ENCODE results near the gene PPP3CA. TPM values are rescaled to one million over a fixed set of nuclear protein-coding genes. Genes with fewer than 3 reads are reported as not detected.

PPP3CA gene
- total RNA-seq, 2 experiments from 2014 or later = 12.9 to 13.8 TPM

DNA sequence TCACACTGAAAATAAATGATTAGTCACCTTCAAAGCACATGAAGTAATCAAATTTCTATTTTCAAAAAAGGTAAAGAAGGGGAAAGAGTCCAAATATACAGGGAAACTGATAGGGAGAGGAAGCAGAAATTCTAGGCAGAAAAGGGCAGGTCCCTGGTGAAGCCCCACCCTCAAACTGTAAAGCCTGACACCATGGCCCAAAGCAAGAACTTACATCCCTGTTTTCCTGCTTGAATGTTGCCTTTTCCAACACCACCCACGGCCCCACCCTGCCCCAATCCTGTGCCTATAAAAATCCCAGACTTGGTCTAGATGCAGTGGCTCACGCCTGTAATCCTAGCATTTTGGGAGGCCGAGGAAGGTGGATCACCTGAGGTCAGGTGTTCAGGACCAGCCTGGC lies 361.8 kb downstream of the PPP3CA start:
- Histone ChIP-seq H3K27ac (ENCODE audit: low read depth in 1 of 2, low read length in 2 of 2) (no peak overlapping the region), H3K4me1 (ENCODE audit: insufficient read depth, low read length) (no peaks in the 10 kb centered on the region), H3K27me3 (ENCODE audit: control insufficient read depth in 1 of 2, insufficient read depth in 2 of 2, low read length in 2 of 2) (no peaks in the 10 kb centered on the region), H3K9me3 (ENCODE audit: control insufficient read depth in 1 of 2, insufficient read depth in 1 of 2, low read length in 2 of 2) (no peaks in the 10 kb centered on the region), H3K36me3 (ENCODE audit: insufficient read depth, low read length) (no peaks in the 10 kb centered on the region), H3K4me3 (ENCODE audit: low read length) (no peak overlapping the region)
- no peaks in the 10 kb centered on the region for H3K36me3 Mint-ChIP-seq (ENCODE audit: low read depth)
- TF ChIP-seq, protein P1, sequence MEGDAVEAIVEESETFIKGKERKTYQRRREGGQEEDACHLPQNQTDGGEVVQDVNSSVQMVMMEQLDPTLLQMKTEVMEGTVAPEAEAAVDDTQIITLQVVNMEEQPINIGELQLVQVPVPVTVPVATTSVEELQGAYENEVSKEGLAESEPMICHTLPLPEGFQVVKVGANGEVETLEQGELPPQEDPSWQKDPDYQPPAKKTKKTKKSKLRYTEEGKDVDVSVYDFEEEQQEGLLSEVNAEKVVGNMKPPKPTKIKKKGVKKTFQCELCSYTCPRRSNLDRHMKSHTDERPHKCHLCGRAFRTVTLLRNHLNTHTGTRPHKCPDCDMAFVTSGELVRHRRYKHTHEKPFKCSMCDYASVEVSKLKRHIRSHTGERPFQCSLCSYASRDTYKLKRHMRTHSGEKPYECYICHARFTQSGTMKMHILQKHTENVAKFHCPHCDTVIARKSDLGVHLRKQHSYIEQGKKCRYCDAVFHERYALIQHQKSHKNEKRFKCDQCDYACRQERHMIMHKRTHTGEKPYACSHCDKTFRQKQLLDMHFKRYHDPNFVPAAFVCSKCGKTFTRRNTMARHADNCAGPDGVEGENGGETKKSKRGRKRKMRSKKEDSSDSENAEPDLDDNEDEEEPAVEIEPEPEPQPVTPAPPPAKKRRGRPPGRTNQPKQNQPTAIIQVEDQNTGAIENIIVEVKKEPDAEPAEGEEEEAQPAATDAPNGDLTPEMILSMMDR (IDR thresholded peaks at IDR 0.05) = no peak
- ChIA-PET CTCF (no interaction called here), POLR2A (no interaction called here)
- ATAC-seq (ENCODE audit: poor library complexity) (no peak), DNase-seq (no peak)
- no peak overlapping the region for H3K27ac Mint-ChIP-seq
- no peaks in the 10 kb centered on the region for H3K4me1 Mint-ChIP-seq (ENCODE audit: low read depth)
- H3K4me3 Mint-ChIP-seq = no peak overlapping the region
- H3K27me3 Mint-ChIP-seq = no peaks in the 10 kb centered on the region
- intact Hi-C loops (cut with DNase I, micrococcal nuclease) = no loop called here
- H3K9me3 Mint-ChIP-seq = no peaks in the 10 kb centered on the region

DNA sequence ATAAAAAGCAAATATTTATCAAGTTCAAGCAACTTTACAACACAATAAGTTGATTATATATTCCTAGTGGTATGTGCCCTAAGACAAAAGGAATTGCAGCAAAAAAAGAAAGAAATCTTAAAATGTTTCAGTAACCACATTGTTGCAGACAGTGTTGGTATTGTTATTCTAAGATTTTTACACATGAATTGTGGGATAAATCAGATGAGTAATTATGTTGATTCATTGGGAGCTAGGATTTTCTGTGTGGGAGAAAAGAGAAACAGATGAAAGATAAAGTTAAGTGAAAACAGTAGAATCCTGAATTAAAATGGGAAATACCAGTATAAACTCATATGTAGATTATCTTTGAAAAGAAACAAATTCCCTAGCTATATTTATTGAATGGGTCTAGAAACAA lies 362.4 kb downstream of the PPP3CA start:
- no peaks in the 10 kb centered on the region for H3K27me3 Mint-ChIP-seq
- no peaks in the 10 kb centered on the region for H3K36me3 Mint-ChIP-seq (ENCODE audit: low read depth)
- TF ChIP-seq, protein P1 (IDR thresholded peaks at IDR 0.05) = no peak
- Histone ChIP-seq H3K27ac (ENCODE audit: low read depth in 1 of 2, low read length in 2 of 2) (no peak overlapping the region), H3K4me1 (ENCODE audit: insufficient read depth, low read length) (no peaks in the 10 kb centered on the region), H3K36me3 (ENCODE audit: insufficient read depth, low read length) (no peaks in the 10 kb centered on the region), H3K27me3 (ENCODE audit: control insufficient read depth in 1 of 2, insufficient read depth in 2 of 2, low read length in 2 of 2) (no peaks in the 10 kb centered on the region), H3K9me3 (ENCODE audit: control insufficient read depth in 1 of 2, insufficient read depth in 1 of 2, low read length in 2 of 2) (no peaks in the 10 kb centered on the region), H3K4me3 (ENCODE audit: low read length) (no peak overlapping the region)
- DNase-seq (no peak), ATAC-seq (ENCODE audit: poor library complexity) (no peak)
- H3K27ac Mint-ChIP-seq = no peak overlapping the region
- ChIA-PET CTCF (no interaction called here), POLR2A (no interaction called here)
- intact Hi-C loops (cut with DNase I, micrococcal nuclease) = no loop called here
- H3K4me1 Mint-ChIP-seq (ENCODE audit: low read depth) = no peaks in the 10 kb centered on the region
- no peak overlapping the region for H3K4me3 Mint-ChIP-seq
- H3K9me3 Mint-ChIP-seq = no peaks in the 10 kb centered on the region

- Mint-ChIP-seq H3K27me3 (no peaks in the 10 kb centered on the region), H3K9me3 (no peaks in the 10 kb centered on the region), H3K36me3 (ENCODE audit: low read depth) (no peaks in the 10 kb centered on the region), H3K27ac (no peak overlapping the region), H3K4me3 (no peak overlapping the region), H3K4me1 (ENCODE audit: low read depth) (no peaks in the 10 kb centered on the region)
- POLR2A ChIA-PET = no interaction called here
- no peak for DNase-seq
- Histone ChIP-seq H3K4me1 (ENCODE audit: insufficient read depth, low read length) (no peaks in the 10 kb centered on the region), H3K4me3 (ENCODE audit: low read length) (no peak overlapping the region), H3K27me3 (ENCODE audit: control insufficient read depth in 1 of 2, insufficient read depth in 2 of 2, low read length in 2 of 2) (no peaks in the 10 kb centered on the region), H3K36me3 (ENCODE audit: insufficient read depth, low read length) (no peaks in the 10 kb centered on the region), H3K27ac (ENCODE audit: low read depth in 1 of 2, low read length in 2 of 2) (no peak overlapping the region), H3K9me3 (ENCODE audit: control insufficient read depth in 1 of 2, insufficient read depth in 1 of 2, low read length in 2 of 2) (no peaks in the 10 kb centered on the region)
- TF ChIP-seq, protein P1 (IDR thresholded peaks at IDR 0.05) = no peak
- CTCF ChIA-PET = no interaction called here
- no peak for ATAC-seq (ENCODE audit: poor library complexity)
- intact Hi-C loops (cut with DNase I, micrococcal nuclease) = no loop called here
These were observed 363.9 kb downstream of the PPP3CA start for GRCh38 chr4:100983426-100983825.

Measured in CD4-positive, alpha-beta T cell (primary cell).